ENCODE measurements around the gene ATP5F1B. TPM values are rescaled to one million over a fixed set of nuclear protein-coding genes. Genes with fewer than 3 reads are reported as not detected.
"Not testable (repeated sequence)": the region's sequence is repeated elsewhere in the genome, so short reads cannot be mapped to it uniquely, and the experiment has no call there.

The ATP5F1B gene
- polyA plus RNA-seq, 3 donors: 365 to 916 (median 482) TPM

DNA sequence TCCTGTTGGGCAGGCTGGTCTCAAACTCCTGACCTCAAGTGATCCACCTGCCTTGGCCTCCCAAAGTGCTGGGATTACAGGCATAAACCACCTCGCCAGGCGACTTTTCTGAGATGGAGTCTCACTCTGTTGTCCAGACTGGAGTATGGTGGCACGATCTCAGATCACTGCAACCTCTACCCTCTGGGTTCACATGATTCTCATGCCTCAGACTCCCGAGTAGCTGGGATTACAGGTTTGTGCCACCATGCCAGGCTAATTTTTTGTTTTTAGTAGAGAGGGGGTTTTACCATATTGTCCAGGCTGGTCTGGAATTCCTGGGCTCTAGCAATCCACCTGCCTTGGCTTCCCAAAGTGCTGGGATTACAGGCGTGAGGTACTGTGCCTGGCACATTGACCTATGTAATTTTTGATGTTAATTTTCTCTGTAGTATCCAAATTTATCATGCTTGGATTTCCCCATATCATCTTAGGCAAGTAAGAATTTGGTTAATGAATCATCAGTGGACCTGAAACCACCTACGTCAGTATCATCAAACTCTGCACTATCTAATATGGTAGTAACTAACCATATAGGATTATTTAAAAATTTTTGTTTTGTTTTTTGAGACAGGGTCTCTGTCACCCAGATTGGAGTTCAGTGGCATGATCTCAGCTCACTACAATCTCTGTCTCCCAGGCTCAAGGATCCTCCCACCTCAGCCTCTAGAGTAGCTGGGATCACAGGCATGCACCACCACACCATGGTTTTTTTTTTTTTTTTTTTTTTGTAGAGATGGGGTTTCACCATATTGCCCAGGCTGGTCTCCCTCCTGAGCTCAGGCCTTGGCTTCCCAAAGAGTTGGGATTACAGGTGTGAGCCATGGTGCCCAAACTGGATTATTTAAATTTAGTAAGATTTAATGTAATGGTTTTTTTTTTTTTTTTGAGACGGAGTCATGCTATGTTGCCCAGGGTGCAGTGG, 11.9 kb upstream of the ATP5F1B start:
- no peak overlapping the region for H3K27ac ChIP-seq (ENCODE audit: low read depth, low read length)
- 79 to 91% (median 90%) methylated on average over 7 of the region's 7 CpGs for WGBS, 3 donors

DNA sequence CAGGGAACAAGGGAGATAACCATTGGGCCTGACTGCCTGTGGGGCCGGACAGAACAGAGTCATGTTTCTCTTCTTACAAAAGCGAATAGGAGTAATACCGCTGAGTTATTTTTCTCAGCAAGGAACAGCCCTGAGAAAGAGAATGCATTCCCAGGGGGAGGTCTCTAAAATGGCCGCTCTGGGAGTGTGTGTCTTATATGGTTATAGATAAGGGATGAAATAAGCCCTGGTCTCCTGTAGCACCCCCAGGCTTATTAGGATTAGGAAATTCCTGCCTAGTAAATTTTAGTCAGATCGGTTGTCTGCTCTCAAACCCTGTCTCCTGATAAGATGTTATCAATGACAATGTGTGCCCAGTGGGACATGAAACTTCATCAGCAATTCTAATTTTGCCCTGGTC, 8.0 kb upstream of the ATP5F1B start:
- 84 to 87% (median 86%) methylated on average over 5 of the region's 5 CpGs for WGBS, 3 donors
- not testable (repeated sequence) for H3K27ac ChIP-seq (ENCODE audit: low read depth, low read length)

DNA sequence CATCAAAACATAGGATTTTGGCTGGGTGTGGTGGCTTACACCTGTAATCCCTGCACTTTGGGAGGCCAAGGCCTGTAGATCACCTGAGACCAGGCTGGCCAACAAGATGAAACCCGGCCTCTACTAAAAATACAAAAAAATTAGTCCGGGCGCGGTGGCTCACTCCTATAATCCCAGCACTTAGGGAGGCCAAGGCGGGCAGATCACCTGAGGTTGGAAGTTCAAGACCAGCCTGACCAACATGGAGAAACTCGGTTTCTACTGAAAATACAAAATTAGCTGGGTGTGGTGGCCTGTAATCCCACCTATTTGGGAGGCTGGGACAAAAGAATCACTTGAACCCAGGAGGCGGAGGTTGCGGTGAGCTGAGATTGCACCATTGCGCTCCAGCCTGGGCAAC, 2.2 kb upstream of the ATP5F1B start:
- WGBS, 3 donors: 93 to 97% (median 96%) methylated on average over 9 of the region's 9 CpGs
- not testable (repeated sequence) for H3K27ac ChIP-seq (ENCODE audit: low read depth, low read length)

DNA sequence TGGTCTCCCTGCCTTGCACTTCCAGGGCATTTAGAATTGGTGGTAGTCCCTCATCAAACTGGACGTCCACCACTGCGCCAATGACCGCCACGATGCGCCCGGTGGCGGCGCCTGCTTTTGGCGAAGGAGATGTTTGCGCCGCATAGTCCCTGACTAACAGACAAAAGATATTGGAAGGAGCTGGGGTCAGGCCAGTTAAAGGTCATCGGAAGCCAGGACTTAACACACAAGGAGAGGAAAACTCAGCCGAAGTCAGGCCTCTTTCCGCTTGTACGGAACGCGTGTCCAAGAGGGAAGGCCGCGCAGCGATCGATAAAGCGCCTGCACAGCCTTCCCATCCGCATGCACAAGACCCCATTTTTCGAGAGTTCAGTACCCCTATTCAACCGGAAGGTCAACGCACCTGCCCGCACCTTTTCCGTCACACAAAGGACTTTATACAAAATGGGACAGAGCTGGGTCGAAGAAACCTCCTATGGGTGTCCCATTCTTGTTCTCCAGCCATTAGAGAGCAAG, 525 bp downstream of the ATP5F1B start:
- no peak overlapping the region for H3K27ac ChIP-seq (ENCODE audit: low read depth, low read length)
- 0 to 1% (median 0%) methylated on average over 29 of the region's 29 CpGs for WGBS, 3 donors

DNA sequence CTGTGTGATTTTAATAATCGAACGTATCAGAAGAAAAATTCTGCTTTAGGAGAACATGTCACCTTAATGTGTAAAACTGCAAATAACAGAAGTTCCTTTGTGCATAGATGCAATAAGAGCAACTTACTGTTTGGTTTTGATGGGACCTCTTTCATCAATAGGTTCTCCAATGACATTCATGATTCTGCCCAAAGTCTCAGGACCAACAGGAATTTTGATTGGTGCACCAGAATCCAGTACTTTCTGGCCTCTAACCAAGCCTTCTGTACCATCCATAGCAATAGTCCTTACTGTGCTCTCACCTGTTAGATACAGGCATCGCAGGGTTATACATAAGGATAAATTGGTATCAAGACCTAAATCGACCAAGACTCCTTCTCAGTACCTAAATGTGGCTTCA, 1.1 kb downstream of the ATP5F1B start:
- H3K27ac ChIP-seq (ENCODE audit: low read depth, low read length): no peak overlapping the region
- 31 to 47% (median 34%) methylated on average over 4 of the region's 4 CpGs for WGBS, 3 donors

DNA sequence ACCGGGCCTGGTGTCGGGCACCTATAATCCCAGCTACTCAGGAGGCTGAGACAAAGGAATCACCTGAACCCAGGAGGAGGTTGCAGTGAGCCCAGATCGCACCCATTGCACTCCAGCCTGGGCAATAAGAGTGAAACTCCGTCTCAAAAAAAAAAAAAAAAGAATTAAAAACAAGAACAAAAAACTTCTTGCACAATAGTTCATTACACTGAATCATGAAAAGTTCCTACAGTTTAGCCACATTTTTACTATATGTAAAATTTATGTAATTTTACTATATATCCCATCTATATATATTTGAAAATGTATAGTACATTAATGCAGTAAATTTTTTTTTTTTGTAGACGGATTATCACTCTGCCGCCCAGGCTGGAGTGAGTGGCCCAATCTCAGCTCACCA, 4.6 kb downstream of the ATP5F1B start:
- WGBS, 3 donors: 75 to 83% (median 83%) methylated on average over 6 of the region's 6 CpGs
- no peak overlapping the region for H3K27ac ChIP-seq (ENCODE audit: low read depth, low read length)

DNA sequence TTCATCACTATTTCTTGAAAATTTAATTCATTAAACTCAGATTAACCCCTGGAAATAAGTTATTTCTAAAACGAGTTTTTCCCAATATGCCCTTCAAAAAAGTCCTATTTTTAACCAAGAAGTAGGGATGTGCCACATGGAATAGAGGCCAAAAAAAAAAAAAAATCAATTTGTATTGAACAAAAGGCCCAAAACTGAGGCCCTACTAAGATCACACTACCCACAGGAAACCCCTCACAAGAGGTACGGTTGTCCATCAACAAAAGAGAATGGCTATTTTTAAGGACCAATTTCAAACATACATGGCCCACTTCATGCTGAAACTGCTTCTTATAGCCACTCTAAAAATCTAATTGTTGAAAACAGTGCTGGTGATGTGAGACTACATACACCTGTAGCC, 8.2 kb downstream of the ATP5F1B start:
- WGBS, 3 donors: 55 to 63% (median 59%) methylated on average over 2 of the region's 2 CpGs
- H3K27ac ChIP-seq (ENCODE audit: low read depth, low read length): no peak overlapping the region

DNA sequence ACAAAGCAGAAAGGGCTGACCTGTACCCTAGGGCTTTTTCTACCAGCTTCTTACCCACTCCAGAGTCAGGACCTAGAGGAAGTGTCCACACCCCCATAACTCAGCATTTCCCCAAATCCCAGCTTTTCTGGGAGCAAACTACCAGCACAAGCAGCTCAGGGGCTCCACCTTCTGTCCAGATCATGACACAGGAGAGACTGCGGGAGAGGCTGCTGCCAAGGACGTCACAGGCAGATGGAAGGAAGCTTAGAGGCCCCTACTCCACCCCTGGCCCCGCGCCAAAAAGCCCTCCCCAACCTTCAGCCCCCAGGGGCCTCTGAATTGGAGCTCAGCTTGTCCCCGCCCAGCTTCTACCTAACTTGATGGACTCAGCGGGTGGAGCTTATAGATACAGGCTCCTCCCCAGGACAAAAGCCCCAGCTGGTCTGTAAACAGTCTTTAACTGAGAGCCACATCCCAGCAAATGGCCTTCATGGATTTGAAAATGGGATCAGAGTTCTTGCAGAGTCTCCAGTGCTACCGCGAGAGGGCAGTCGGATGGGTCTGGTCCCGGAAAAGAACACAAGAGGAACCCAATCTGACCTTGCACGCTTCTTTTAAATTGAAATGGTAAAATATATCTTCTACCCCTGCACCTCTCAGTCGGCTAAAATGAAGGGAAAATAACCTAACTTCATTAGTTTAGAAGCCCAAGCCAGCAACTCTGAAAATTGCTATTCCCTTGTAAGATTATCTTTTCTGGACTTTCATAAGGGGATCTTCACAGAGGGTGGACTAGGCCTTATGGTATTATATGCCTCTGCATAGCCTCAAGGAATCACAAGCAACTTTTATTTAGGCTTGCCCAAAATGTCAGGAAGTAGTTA, 8.9 kb downstream of the ATP5F1B start:
- peak overlapping the region; percentile 52 for H3K27ac ChIP-seq (ENCODE audit: low read depth, low read length)
- 3% methylated on average over 12 of the region's 12 CpGs for WGBS, 3 donors

DNA sequence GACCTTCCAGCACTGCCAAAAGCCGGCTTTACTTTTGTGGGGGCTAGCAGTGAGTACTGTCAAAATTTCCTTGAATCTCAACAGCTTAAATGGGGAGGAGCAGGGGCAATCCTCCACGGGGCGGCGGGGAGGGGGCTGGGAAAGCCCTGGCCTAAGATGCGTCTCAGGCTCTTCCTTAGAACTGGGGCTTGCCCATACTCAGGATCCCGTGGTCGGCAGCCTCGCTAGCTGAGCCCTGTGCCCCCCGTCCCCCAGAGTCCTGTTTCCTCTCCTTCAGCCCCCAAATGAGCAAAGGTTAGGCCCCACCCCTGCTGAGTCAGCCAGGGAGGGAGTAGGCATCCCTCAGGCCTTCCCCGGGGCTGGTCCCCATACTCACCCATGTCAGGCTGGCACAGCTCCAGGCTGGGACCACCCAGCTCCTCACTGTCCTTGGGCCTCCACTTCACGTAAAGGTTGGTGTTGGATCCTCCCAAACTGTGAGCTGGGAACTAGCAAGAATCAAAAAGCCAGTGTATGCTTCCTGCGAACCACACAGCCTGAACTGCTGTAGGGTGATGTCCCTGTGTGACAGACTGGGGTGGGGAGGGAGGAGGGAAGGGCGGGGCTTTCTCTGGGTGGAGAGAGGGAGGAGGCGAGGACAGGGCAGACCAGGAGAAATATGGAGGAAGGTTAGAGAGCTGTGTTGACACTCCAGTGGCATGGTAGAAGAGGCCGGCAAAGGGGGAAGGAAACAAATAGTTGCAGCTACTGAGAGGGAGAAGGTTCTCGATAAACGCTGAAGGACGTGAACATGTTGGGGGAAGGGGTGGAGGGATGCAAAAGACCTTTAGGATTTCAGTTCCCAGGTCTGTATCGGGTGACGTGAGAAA, 9.7 kb downstream of the ATP5F1B start:
- WGBS, 3 donors: 0 to 1% (median 1%) methylated on average over 20 of the region's 20 CpGs
- peak overlapping the region; percentile 52 for H3K27ac ChIP-seq (ENCODE audit: low read depth, low read length)

DNA sequence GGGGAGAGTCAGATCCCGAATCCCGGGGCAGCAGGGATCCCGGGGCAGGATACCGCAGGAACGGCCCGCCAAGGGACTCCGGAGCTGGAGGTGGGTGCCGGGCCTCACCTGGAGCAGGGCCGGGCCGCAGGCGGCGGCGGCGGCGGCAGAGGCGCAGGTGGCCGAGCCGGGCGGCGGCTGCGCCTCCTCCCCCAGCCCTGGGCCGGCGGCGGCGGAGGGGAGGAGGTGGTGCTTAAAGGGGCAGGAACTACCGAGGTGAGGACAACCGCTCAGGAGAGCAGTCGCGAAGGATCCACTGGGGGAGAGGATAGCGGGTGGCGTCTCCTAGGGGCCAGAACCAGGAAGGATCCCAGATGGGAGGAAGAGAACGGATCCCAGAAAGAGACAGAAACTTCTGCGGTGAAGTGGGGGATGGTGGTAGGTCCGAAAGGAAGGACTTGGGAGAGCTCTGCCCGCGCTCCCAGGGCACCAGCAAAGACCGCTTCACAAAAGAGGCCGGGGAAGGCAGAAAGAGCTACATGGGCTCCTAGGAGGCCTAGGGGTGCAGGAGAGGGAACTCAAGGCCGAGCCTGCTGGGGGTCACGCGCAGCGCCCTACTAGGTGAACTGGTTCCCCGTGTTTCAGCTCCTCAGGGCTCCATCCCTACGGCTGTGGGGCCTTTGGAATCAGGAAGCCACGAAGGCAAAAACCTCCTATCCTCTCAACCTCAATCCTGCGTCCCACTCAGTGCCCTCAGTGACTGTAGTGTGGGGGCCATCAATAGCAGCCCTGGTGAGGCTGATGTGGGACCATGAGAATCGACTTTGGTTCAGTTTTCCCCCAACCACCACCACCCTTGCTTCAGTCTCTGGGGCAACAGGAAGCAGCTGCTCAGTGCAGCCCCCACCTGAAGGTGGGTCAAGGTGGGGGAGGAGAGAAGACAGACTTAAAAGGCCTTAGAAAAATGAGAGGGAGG, 10.7 kb downstream of the ATP5F1B start:
- peak overlapping the region; percentile 25 for H3K27ac ChIP-seq (ENCODE audit: low read depth, low read length)
- 0 to 1% (median 1%) methylated on average over 29 to 47 of the region's 47 CpGs for WGBS, 3 donors

DNA sequence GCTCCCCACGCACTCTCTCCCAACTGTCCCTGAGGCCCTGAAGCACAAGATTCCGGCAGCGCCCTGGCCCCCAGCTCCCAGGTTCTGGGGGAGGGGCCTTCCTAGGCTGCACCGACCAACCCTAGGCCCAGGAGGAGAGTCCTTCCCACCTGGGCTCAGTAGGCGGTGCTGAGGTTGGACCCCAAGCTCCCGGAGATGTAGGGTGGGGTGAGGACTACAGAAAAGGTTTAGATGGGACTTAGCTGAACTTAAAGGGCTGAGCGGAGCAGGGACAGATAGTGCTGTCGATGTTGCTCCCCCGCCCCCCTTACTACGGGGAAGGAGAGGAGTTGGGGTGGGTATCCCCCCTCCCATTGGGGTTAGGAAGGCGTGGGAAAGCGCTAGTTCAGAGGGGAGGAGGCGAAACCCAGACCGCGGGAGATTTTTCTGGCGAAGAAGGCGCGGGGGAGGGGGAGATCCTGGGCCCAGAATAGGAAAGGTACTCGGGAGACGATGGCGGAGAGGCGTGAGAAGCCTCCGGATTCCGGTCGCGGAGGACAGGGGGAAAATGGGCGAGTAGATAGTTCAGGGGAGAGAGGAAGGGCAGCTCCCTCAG, 11.4 kb downstream of the ATP5F1B start:
- H3K27ac ChIP-seq (ENCODE audit: low read depth, low read length): peak overlapping the region; percentile 25
- 0 to 3% (median 1%) methylated on average over 27 of the region's 27 CpGs for WGBS, 3 donors

DNA sequence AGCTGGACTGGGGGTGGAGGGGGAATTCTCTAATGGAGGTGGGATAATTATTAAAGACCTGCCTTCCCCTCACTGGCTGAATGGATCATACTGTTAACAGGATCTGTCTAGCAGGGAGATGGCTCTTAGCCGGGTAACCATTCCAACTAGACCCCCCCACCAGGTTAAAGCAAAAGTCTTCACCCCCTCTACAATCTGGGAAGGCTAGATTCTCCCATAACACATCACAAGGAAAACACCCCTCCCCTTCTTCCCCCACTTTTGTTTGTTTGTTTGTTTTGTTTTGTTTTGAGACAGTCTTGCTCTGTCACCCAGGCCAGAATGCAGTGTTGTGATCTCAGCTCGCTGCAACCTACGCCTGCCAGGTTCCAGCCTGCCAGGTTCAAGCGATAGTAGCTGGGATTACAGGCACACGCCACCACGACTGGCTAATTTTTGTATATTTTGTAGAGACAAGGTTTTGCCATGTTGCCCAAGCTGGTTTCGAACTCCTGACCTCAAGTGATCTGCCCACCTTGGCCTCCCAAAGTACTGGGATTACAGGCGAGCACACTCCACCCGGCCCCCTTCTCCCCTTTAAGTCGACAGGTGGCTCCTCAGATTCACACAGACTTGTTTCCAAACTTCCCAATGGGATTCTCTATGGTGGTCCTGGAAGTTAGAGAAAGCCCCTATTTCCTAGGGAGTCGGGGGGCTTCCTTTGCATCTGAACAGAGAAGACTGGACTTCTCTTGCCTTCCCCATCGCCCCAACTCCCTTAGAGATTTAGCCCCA, 12.1 kb downstream of the ATP5F1B start:
- no peak overlapping the region for H3K27ac ChIP-seq (ENCODE audit: low read depth, low read length)
- 29 to 56% (median 50%) methylated on average over 12 of the region's 12 CpGs for WGBS, 3 donors

DNA sequence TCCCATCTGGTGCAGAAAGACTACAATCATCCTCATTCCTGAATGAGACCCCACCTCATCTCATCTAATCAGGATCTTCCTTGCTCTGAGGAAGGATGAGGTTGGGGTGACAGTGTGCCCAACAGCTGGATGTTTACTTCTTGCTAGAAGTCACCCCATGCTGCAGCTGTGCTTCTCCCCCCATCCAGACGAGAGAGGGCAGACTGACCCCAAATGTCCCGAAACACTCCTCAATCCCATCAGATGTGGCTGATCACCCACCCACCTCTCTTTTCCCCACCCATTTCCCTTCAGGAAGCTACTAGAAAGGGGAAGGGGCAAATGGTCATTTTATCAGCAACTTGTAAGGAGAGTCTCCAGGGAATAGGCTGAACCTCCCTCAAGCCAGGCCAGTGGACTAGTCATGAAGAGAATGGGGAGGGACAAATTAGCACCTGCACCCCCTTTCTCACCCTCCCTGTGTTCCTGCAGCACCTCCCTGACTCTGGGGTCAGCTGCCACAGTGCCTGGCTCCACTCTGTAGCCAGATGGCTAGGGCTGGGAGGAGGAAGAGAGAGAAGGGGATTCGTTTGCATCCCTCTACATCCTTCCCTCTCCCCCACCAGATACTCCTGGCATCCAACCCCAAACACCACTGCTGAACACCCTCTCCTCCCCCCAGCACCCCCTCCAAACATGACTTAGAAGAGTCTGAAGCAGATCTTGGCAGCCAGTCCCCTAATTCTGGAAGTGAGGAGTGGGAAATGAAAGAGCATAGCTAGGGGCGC, 12.9 kb downstream of the ATP5F1B start:
- no peak overlapping the region for H3K27ac ChIP-seq (ENCODE audit: low read depth, low read length)
- 43 to 52% (median 45%) methylated on average over 4 of the region's 4 CpGs for WGBS, 3 donors

DNA sequence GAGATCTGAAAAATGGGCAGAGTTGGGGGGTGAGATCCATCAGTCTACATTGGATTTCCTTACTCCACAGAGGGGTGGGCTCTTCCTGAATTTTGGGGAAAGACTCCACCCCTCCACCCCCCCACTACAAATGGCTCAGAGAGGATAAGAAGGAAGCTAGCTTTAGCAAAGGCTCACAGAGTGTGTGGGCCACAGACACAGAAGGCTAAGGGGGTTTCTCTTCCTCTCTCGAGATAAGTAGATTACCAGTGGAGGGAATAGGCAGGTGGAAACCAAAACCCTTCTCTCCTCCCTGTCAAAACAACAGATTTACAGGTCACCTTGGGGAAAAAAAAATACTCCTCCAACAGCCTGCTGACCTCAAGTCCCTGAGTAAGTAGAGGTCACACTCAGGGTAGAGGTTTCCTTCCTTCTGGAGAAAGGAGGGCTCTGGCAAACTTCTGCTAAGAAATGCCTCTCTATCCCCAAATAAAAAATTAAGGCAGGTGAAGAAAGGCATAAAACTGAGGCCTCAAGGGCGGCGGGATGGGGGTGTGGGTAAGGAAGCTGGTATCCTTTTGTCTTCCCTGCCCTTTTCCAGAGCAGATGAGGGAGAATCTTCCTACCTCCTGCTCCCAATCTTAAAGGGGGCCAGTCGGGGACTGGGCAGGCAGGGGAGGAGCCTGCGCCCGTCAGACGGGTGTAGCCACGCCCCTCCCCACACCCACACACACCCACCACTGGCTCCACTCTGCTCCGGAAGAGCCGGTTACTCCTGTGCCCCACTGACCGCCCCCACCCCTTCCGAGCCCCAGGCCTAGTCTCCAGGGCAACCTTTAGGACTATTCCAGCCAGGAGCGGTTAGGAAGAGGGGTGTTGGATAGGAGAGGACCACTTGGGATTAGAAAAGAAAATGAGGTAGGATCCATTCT, 13.7 kb downstream of the ATP5F1B start:
- 4 to 6% (median 5%) methylated on average over 13 of the region's 13 CpGs for WGBS, 3 donors
- no peak overlapping the region for H3K27ac ChIP-seq (ENCODE audit: low read depth, low read length)
